ENCODE measurements around the gene AIMP1. TPM values are rescaled to one million over a fixed set of nuclear protein-coding genes. Genes with fewer than 3 reads are reported as not detected.

AIMP1 gene
- total and polyA plus RNA-seq, 8 donors, result 13.9 to 437 (median 27.2) TPM

DNA sequence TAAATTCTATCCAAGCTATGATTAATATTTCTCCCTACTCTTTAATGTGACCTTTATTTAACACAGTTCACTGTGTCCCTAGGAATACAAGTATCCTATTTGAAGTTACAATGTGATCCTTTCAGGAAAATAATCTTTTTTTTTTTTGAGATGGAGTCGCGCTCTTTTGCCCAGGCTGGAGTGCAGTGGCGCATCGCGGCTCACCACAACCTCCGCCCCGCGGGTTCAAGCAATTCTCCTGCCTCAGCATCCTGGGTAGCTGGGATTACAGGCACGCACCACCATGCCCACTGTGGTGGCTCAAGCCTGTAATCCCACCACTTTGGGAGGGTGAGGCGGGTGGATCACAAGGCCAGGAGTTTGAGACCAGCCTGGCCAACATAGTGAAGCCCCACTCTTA is 22.3 kb upstream of the AIMP1 start:
- Histone ChIP-seq H3K27me3 (no peaks in the 10 kb centered on the region), H3K4me1 (no peaks in the 10 kb centered on the region), H3K27ac (no peak overlapping the region), H3K36me3 (peaks cover 17 to 69% (median 64%) of the 10 kb centered on the region in 4 donors), H3K4me3 (no peak overlapping the region), H3K9me3 (no peaks in the 10 kb centered on the region)
- WGBS, 5 donors, result 94 to 99% (median 98%) methylated on average over 10 of the region's 10 CpGs
- no peak for DNase-seq
- intact Hi-C loops (cut with DNase I; ENCODE audit: low total_unique reads), result no loop called here
- TF ChIP-seq POLR2A (IDR thresholded peaks at IDR 0.05) (no peak), EP300 (IDR thresholded peaks at IDR 0.05) (no peak), POLR2AphosphoS5 (IDR thresholded peaks at IDR 0.05) (no peak)
- TF ChIP-seq, protein P1, sequence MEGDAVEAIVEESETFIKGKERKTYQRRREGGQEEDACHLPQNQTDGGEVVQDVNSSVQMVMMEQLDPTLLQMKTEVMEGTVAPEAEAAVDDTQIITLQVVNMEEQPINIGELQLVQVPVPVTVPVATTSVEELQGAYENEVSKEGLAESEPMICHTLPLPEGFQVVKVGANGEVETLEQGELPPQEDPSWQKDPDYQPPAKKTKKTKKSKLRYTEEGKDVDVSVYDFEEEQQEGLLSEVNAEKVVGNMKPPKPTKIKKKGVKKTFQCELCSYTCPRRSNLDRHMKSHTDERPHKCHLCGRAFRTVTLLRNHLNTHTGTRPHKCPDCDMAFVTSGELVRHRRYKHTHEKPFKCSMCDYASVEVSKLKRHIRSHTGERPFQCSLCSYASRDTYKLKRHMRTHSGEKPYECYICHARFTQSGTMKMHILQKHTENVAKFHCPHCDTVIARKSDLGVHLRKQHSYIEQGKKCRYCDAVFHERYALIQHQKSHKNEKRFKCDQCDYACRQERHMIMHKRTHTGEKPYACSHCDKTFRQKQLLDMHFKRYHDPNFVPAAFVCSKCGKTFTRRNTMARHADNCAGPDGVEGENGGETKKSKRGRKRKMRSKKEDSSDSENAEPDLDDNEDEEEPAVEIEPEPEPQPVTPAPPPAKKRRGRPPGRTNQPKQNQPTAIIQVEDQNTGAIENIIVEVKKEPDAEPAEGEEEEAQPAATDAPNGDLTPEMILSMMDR (IDR thresholded peaks at IDR 0.05), result no peak

DNA sequence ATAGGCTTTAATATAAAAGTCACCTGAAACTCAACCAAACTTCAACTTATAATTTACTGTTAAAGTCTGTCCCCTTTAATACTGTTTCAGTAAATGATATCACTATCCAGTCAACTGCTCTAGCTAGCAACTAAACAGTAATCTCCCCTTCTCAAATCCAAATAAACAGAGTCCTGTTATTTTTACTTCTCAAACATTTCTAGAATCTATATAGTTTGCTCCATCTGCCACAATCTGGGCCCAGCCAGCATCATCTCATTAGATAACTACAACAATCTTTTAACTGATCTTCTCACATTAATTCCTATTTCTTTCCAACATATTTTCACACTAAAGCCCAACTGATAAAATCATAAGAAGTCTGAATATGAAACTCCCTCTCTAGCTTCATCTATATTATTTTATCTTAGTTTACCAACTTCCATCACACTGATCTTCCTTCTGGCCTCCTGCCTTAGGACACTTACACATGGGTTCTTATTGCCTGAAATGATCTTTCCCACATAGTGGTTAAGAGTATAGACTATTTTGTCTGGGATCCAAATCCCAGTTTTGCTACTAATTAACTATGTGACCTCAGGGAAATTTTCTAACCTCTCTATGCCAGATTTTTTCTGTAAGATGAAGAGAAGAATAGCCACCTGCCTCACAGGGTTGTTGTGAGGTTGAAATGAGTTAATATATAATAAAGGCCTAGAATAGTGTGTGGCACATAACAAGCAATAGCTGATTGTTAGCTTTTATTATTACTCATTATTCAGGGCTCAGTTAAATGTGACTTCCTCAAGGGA is 18.9 kb upstream of the AIMP1 start:
- Histone ChIP-seq H3K36me3 (peaks cover 17 to 65% (median 56%) of the 10 kb centered on the region in 4 donors), H3K27ac (no peak overlapping the region), H3K9me3 (no peaks in the 10 kb centered on the region), H3K4me1 (no peaks in the 10 kb centered on the region), H3K4me3 (no peak overlapping the region), H3K27me3 (no peaks in the 10 kb centered on the region)
- intact Hi-C loops (cut with DNase I; ENCODE audit: low total_unique reads), result no loop called here
- TF ChIP-seq, protein P1 (IDR thresholded peaks at IDR 0.05), result no peak
- TF ChIP-seq EP300 (IDR thresholded peaks at IDR 0.05) (no peak), POLR2A (IDR thresholded peaks at IDR 0.05) (no peak), POLR2AphosphoS5 (IDR thresholded peaks at IDR 0.05) (no peak)
- DNase-seq, result no peak

DNA sequence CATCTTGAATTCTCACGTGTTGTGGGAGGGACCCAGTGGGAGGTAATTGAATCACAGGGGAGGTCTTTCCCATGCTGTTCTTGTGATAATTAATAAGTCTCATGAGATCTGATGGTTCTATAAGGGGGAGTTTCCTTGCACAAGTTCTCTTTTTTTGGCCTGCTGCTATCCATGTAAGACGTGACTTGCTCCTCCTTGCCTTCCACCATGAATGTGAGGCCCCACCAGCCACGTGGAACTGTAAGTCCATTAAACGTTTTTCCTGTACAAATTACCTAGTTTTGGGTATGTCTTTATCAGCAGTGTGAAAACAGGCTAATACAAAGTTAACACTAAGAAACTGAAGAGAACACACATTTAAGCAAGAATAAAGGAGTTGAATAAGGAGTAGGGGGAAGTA is 16.4 kb upstream of the AIMP1 start:
- TF ChIP-seq POLR2A (IDR thresholded peaks at IDR 0.05) (no peak), POLR2AphosphoS5 (IDR thresholded peaks at IDR 0.05) (no peak), EP300 (IDR thresholded peaks at IDR 0.05) (no peak)
- TF ChIP-seq, protein P1 (IDR thresholded peaks at IDR 0.05), result no peak
- 82 to 92% (median 88%) methylated on average over 4 of the region's 4 CpGs for WGBS, 5 donors
- H3K36me3 ChIP-seq, result peaks cover 0 to 40% (median 32%) of the 10 kb centered on the region in 4 donors

DNA sequence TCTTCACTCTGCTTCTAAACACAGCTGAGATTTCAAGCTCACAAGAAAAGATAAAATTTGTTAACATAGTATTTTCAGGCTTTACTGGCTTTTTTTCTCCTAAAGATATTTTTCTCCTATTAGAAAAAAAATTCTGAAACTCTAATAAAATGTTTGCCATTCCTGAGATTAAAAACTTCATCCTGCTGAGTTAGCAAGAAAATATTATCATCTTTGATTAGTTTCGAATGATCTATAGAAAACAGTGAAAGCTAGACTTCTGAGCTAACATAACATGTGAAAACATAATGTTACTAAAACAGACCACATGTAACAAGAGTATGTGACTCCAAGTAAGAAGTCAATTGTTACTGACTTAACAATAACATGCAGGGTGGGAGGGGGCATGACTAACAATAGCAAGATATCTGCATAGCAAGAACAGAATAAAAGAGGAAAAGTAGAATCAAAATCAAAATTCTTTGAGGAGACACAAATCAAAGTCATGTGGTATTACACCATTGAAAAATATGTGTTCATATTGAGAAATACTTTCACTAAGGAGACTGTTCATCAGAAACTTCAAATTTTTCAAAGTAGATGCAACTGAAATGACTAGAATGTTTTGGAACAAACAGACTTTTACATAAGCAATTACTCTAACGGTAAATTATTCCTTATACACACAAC is 14.8 kb upstream of the AIMP1 start:
- intact Hi-C loops (cut with DNase I; ENCODE audit: low total_unique reads), result no loop called here
- no peak for TF ChIP-seq POLR2AphosphoS5 (IDR thresholded peaks at IDR 0.05)
- TF ChIP-seq POLR2A (IDR thresholded peaks at IDR 0.05), result no peak
- no peak overlapping the region for H3K27ac ChIP-seq
- no peaks in the 10 kb centered on the region for H3K27me3 ChIP-seq
- no peak overlapping the region for H3K4me3 ChIP-seq
- 82 to 91% (median 87%) methylated on average over 2 of the region's 2 CpGs for WGBS, 5 donors
- peaks cover 0 to 34% (median 28%) of the 10 kb centered on the region in 4 donors for H3K36me3 ChIP-seq
- no peaks in the 10 kb centered on the region for H3K4me1 ChIP-seq
- DNase-seq, result no peak
- H3K9me3 ChIP-seq, result no peaks in the 10 kb centered on the region

More for the DNA sequence above, 16.4 kb upstream of the AIMP1 start:
- DNase-seq, result no peak
- H3K27ac ChIP-seq, result no peak overlapping the region
- intact Hi-C loops (cut with DNase I; ENCODE audit: low total_unique reads), result no loop called here
- H3K4me1 ChIP-seq, result no peaks in the 10 kb centered on the region
- H3K4me3 ChIP-seq, result no peak overlapping the region
- H3K9me3 ChIP-seq, result no peaks in the 10 kb centered on the region
- H3K27me3 ChIP-seq, result no peaks in the 10 kb centered on the region

All from stomach (tissue), 9 donors.